Common myeloid progenitor, CD34-positive (primary cell): ENCODE measurements around the gene CNTN4.
A peak's percentile ranks its signal among the peaks of the same experiment; 100 is the strongest.
"Not testable (repeated sequence)": the region's sequence is repeated elsewhere in the genome, so short reads cannot be mapped to it uniquely, and the experiment has no call there.

ENCODE experiments used
- CTCF ChIA-PET: fragments of 350-600 bp; sonication (Branson Sonifier 250); formaldehyde crosslinking; loops from one replicate; lab custom pipeline; 2021; ENCODE audit warnings: antibody characterized with exemption; lab: Charles Lee
- POLR2A ChIA-PET: fragments of 350-600 bp; sonication (Branson Sonifier 250); formaldehyde crosslinking; loops from one replicate; lab custom pipeline; 2021; ENCODE audit warnings: antibody characterized with exemption; lab: Charles Lee
- DNase-seq, 3 donors: peaks; one replicate each; pipeline versions ENCODE4 v3.0.0 to v3.0.0-alpha.2; 2013
- H3K27ac ChIP-seq, 2 experiments: 1 replicate in 1 of 2; 2 replicates in 1 of 2; pipeline ENCODE4 v1.7.0; 2013; ENCODE audit warnings: inconsistent platforms in 2 of 2, low read length in 2 of 2, mild to moderate bottlenecking in 2 of 2, low read depth in 1 of 2, moderate library complexity in 1 of 2; ENCODE audit not compliant: severe bottlenecking in 2 of 2, insufficient read depth in 1 of 2, poor library complexity in 1 of 2
- H3K27me3 ChIP-seq, 5 experiments: replicated peaks in 2 of 5; 1 replicate in 3 of 5; 2 replicates in 2 of 5; pipeline versions ENCODE4 v1.6.1 to v1.7.0; 2013; ENCODE audit warnings: low read length in 4 of 5, mild to moderate bottlenecking in 2 of 5, moderate library complexity in 2 of 5, inconsistent platforms in 1 of 5; ENCODE audit not compliant: insufficient read depth in 5 of 5, control insufficient read depth in 4 of 5
- H3K36me3 ChIP-seq, 4 experiments: 1 replicate in 2 of 4; 2 replicates in 2 of 4; pipeline versions ENCODE4 v1.6.1 to v1.7.0; 2013; ENCODE audit warnings: low read length in 3 of 4, control low read depth in 1 of 4, mild to moderate bottlenecking in 1 of 4; ENCODE audit not compliant: control insufficient read depth in 4 of 4, insufficient read depth in 4 of 4
- H3K4me1 ChIP-seq, 4 experiments: 1 replicate in 3 of 4; 2 replicates in 1 of 4; pipeline versions ENCODE4 v1.6.1 to v1.7.1; 2013; ENCODE audit warnings: low read length in 3 of 4, mild to moderate bottlenecking in 3 of 4, control low read depth in 1 of 4, inconsistent platforms in 1 of 4, moderate library complexity in 1 of 4; ENCODE audit not compliant: control insufficient read depth in 4 of 4, insufficient read depth in 4 of 4; ENCODE audit errors: control extremely low read depth in 1 of 4
- H3K4me3 ChIP-seq, 7 experiments: 1 replicate in 4 of 7; 2 replicates in 3 of 7; pipeline versions ENCODE4 v1.5.1 to v1.7.0; 2013; ENCODE audit warnings: mild to moderate bottlenecking in 7 of 7, low read length in 6 of 7, moderate library complexity in 6 of 7, inconsistent platforms in 2 of 7, low read depth in 2 of 7, control low read depth in 1 of 7; ENCODE audit not compliant: insufficient read depth in 4 of 7, control insufficient read depth in 1 of 7; ENCODE audit errors: extremely low read depth in 1 of 7
- H3K9me3 ChIP-seq, 5 experiments: 1 replicate in 4 of 5; 2 replicates in 1 of 5; pipeline versions ENCODE4 v1.6.1 to v1.7.1; 2013; ENCODE audit warnings: low read length in 4 of 5, mild to moderate bottlenecking in 2 of 5, inconsistent platforms in 1 of 5, low read depth in 1 of 5, moderate library complexity in 1 of 5; ENCODE audit not compliant: control insufficient read depth in 4 of 5, insufficient read depth in 2 of 5; ENCODE audit errors: control extremely low read depth in 1 of 5
- WGBS: methylation state at CpG from one replicate; pipeline ENCODE4 v1.1.5; 2013; ENCODE audit not compliant: insufficient coverage; 5-methylcytosine and 5-hydroxymethylcytosine counted together

The CNTN4 gene

GRCh38 chr3:2910997-2911396, 812.3 kb downstream of the CNTN4 start:
- H3K36me3 ChIP-seq, result no peaks in the 10 kb centered on the region
- CTCF ChIA-PET, result no interaction called here
- 100% methylated on average over 2 of the region's 2 CpGs for WGBS

DNA sequence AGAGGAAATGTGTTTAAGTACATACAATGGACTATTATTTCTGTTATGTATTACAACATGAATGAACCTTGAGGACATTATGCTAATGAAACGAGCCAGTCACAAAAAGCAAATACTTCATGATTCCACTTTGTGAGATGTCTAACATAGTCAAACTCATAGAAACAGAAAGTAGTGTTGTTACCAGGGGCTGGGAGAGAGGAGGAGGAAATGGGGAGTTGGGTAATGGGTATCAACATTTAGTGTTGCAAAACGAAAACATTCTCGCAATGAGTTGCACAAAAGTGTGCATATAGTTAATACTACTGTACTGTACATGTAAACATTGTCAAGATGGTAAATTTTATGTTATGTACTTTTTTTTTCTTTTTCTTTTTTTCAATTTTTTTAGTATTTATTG, 817.2 kb downstream of the CNTN4 start:
- Histone ChIP-seq H3K9me3 (no peaks in the 10 kb centered on the region), H3K4me3 (no peak overlapping the region), H3K27ac (no peak overlapping the region), H3K4me1 (no peaks in the 10 kb centered on the region), H3K27me3 (no peaks in the 10 kb centered on the region), H3K36me3 (no peaks in the 10 kb centered on the region)
- POLR2A ChIA-PET, result no interaction called here
- CTCF ChIA-PET, result no interaction called here
- DNase-seq, result no peak
- WGBS, result no CpG with 5 or more reads among the region's 3 CpGs

More at GRCh38 chr3:2910997-2911396, 812.3 kb downstream of the CNTN4 start:
- no peaks in the 10 kb centered on the region for H3K27me3 ChIP-seq
- no peak overlapping the region for H3K27ac ChIP-seq
- DNase-seq, result no peak
- no peak overlapping the region for H3K4me3 ChIP-seq
- H3K9me3 ChIP-seq, result no peaks in the 10 kb centered on the region
- POLR2A ChIA-PET, result interaction anchor here (0.6 kb wide), 1 partner anchor 1313 kb away, joined by 3 read pairs; no protein-coding TSS in a partner anchor
- no peaks in the 10 kb centered on the region for H3K4me1 ChIP-seq

DNA sequence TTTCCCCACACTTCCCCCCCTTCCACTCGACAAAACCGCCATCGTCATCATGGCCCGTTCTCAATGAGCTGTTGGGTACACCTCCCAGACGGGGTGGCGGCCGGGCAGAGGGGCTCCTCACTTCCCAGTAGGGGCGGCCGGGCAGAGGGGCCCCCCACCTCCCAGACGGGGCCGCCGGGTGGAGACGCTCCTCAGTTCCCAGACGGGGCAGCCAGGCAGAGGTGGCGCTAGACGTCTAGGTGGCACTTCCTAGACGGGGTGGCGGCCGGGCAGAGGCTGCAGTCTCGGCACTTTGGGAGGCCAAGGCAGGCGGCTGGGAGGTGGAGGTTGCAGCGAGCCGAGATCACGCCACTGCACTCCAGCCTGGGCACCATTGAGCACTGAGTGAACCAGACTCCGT, 818.0 kb downstream of the CNTN4 start:
- DNase-seq, H3K36me3 ChIP-seq, H3K4me3 ChIP-seq, H3K4me1 ChIP-seq, CTCF ChIA-PET, H3K27me3 ChIP-seq, H3K9me3 ChIP-seq, H3K27ac ChIP-seq, POLR2A ChIA-PET: not testable (repeated sequence)
- WGBS, result 100% methylated on average over 8 of the region's 25 CpGs

- H3K9me3 ChIP-seq, result no peaks in the 10 kb centered on the region
- ChIA-PET CTCF (no interaction called here), POLR2A (no interaction called here)
- H3K4me1 ChIP-seq, result no peaks in the 10 kb centered on the region
- no CpG with 5 or more reads among the region's 1 CpG for WGBS
- DNase-seq, result no peak
- H3K36me3 ChIP-seq, result no peaks in the 10 kb centered on the region
- no peak overlapping the region for H3K27ac ChIP-seq
- H3K27me3 ChIP-seq, result no peaks in the 10 kb centered on the region
- no peak overlapping the region for H3K4me3 ChIP-seq
These were observed 821.4 kb downstream of the CNTN4 start for GRCh38 chr3:2920103-2920502.

DNA sequence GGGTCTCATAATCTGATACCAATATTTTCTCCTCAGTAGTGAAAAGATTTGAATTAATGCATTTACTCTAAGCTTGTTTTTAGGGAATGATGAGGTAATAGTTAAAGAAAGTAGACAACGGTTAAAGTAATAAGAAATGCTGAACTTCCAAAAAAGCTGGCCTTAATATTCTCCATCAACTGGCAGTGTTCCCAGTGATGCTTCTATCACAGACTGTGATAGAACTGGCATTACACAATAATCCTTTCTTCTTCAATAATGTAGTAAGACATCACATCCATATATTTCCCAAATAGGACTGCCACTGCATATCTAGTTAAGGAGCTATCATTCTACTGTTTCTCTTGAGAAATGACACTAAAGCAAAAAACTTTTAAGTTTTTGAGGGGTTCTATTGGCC, 822.8 kb downstream of the CNTN4 start:
- no peak for DNase-seq
- Histone ChIP-seq H3K4me3 (no peak overlapping the region), H3K27ac (no peak overlapping the region), H3K4me1 (no peaks in the 10 kb centered on the region), H3K36me3 (no peaks in the 10 kb centered on the region), H3K9me3 (no peaks in the 10 kb centered on the region), H3K27me3 (no peaks in the 10 kb centered on the region)
- POLR2A ChIA-PET, result interaction anchor here (0.6 kb wide), 1 partner anchor 673 kb away, joined by 3 read pairs; no protein-coding TSS in a partner anchor
- WGBS, result 100% methylated on average over 1 of the region's 1 CpG
- CTCF ChIA-PET, result interaction anchor here (0.9 to 1.7 kb wide), 3 partner anchors 12 to 251 kb away, joined by 3 to 6 read pairs (median 3); no protein-coding TSS in a partner anchor

GRCh38 chr3:2921903-2922302, 823.2 kb downstream of the CNTN4 start:
- 100% methylated on average over 1 of the region's 1 CpG for WGBS
- no peak overlapping the region for H3K27ac ChIP-seq
- no peaks in the 10 kb centered on the region for H3K27me3 ChIP-seq
- peak; percentile 20 to 50 (median 39) for DNase-seq
- no peak overlapping the region for H3K4me3 ChIP-seq
- no peaks in the 10 kb centered on the region for H3K36me3 ChIP-seq
- POLR2A ChIA-PET, result interaction anchor here (0.6 kb wide), 2 partner anchors 175 to 672 kb away, joined by 3 read pairs; no protein-coding TSS in a partner anchor
- no peaks in the 10 kb centered on the region for H3K4me1 ChIP-seq
- H3K9me3 ChIP-seq, result no peaks in the 10 kb centered on the region
- CTCF ChIA-PET, result interaction anchor here (0.9 to 1.7 kb wide), 3 partner anchors 11 to 251 kb away, joined by 3 to 6 read pairs (median 3); no protein-coding TSS in a partner anchor

- Histone ChIP-seq H3K9me3 (no peaks in the 10 kb centered on the region), H3K4me3 (no peak overlapping the region), H3K4me1 (no peaks in the 10 kb centered on the region), H3K36me3 (no peaks in the 10 kb centered on the region), H3K27ac (no peak overlapping the region), H3K27me3 (peaks cover 0 to 2% (median 0%) of the 10 kb centered on the region in 5 experiments)
- 42% methylated on average over 3 of the region's 3 CpGs for WGBS
- peak in 1 of 3 donors; percentile 4 for DNase-seq
- POLR2A ChIA-PET, result no interaction called here
- CTCF ChIA-PET, result interaction anchor here (1.0 kb wide), 1 partner anchor 12 kb away, joined by 3 read pairs; no protein-coding TSS in a partner anchor
These were observed 824.7 kb downstream of the CNTN4 start for GRCh38 chr3:2923390-2923789.
